SK-N-SH treated with all-trans-retinoic acid at 6 μM for 48 hours (cell line): Measurements from ENCODE around the gene DCXR.
"Not testable (repeated sequence)": the region's sequence is repeated elsewhere in the genome, so short reads cannot be mapped to it uniquely, and the experiment has no call there.

Experiments
- ATAC-seq: fragments of 200-7000 bp; cut with Tn5 transposase; 3 replicates; pipeline ENCODE4 v1.9.1; 2020; ENCODE audit warnings: mild to moderate bottlenecking, moderate library complexity
- ARNTL ChIP-seq: fragments of 450-650 bp; formaldehyde crosslinking; IDR thresholded peaks from 2 replicates; pipeline ENCODE4 v1.5.0; 2020; ENCODE audit warnings: low read depth, mild to moderate bottlenecking, moderate library complexity, borderline replicate concordance
- BACH2 ChIP-seq: fragments of 250-450 bp; sonication (Bioruptor Pico); IDR thresholded peaks from 2 replicates; pipeline ENCODE4 v1.9.0; 2021; ENCODE audit warnings: mild to moderate bottlenecking, borderline replicate concordance
- CSDC2 ChIP-seq: fragments of 250-450 bp; sonication (Bioruptor Pico); IDR thresholded peaks from 2 replicates; pipeline ENCODE4 v1.5.0; 2020; ENCODE audit warnings: mild to moderate bottlenecking, moderate library complexity
- CSRNP3 ChIP-seq: fragments of 250-450 bp; sonication (Bioruptor Pico); IDR thresholded peaks from 2 replicates; pipeline ENCODE4 v1.5.1; 2021; ENCODE audit warnings: mild to moderate bottlenecking, moderate library complexity
- ESRRG ChIP-seq: fragments of 250-450 bp; sonication (Bioruptor Pico); IDR thresholded peaks from 2 replicates; pipeline ENCODE4 v1.6.1; 2021; ENCODE audit warnings: mild to moderate bottlenecking
- GLIS3 ChIP-seq: fragments of 250-450 bp; sonication (Bioruptor Pico); IDR thresholded peaks from 2 replicates; pipeline ENCODE4 v1.5.0; 2020; ENCODE audit warnings: mild to moderate bottlenecking, moderate library complexity
- ISL1 ChIP-seq: fragments of 250-450 bp; sonication (Bioruptor Pico); IDR thresholded peaks from 2 replicates; pipeline ENCODE4 v2.1.2; 2022; ENCODE audit warnings: mild to moderate bottlenecking, moderate library complexity
- OSR1 ChIP-seq: fragments of 250-450 bp; sonication (Bioruptor Pico); IDR thresholded peaks from 2 replicates; pipeline ENCODE4 v1.8.0; 2022; ENCODE audit warnings: moderate library complexity, mild to moderate bottlenecking, inconsistent platforms
- POU6F1 ChIP-seq: fragments of 250-450 bp; sonication (Bioruptor Pico); IDR thresholded peaks from 2 replicates; pipeline ENCODE4 v1.8.0; 2021; ENCODE audit warnings: low read depth, mild to moderate bottlenecking, moderate library complexity, borderline replicate concordance
- PPARA ChIP-seq: fragments of 250-450 bp; sonication (Bioruptor Pico); IDR thresholded peaks from 2 replicates; pipeline ENCODE4 v1.5.0; 2020; ENCODE audit warnings: mild to moderate bottlenecking, borderline replicate concordance
- RARB ChIP-seq: fragments of 250-450 bp; sonication (Bioruptor Pico); IDR thresholded peaks from 2 replicates; pipeline ENCODE4 v1.8.0; 2021; ENCODE audit warnings: mild to moderate bottlenecking, moderate library complexity
- SNAI2 ChIP-seq: fragments of 250-450 bp; sonication (Bioruptor Pico); IDR thresholded peaks from 2 replicates; pipeline ENCODE4 v1.5.0; 2020; ENCODE audit warnings: mild to moderate bottlenecking, moderate library complexity
- TOX ChIP-seq: fragments of 250-450 bp; sonication (Bioruptor Pico); IDR thresholded peaks from 2 replicates; pipeline ENCODE4 v1.8.0; 2021; ENCODE audit warnings: mild to moderate bottlenecking, moderate library complexity, borderline replicate concordance
- TSHZ2 ChIP-seq: fragments of 250-450 bp; sonication (Bioruptor Pico); IDR thresholded peaks from 2 replicates; pipeline ENCODE4 v1.5.0; 2020; ENCODE audit warnings: mild to moderate bottlenecking, moderate library complexity
- ZC3H10 ChIP-seq: fragments of 250-450 bp; sonication (Bioruptor Pico); IDR thresholded peaks from 2 replicates; pipeline ENCODE4 v1.5.1; 2021; ENCODE audit warnings: mild to moderate bottlenecking, moderate library complexity
- ZFP3 ChIP-seq: fragments of 250-450 bp; sonication (Bioruptor Pico); IDR thresholded peaks from 2 replicates; pipeline ENCODE4 v1.5.0; 2020; ENCODE audit warnings: mild to moderate bottlenecking, moderate library complexity
- ZFP30 ChIP-seq: fragments of 450-650 bp; formaldehyde crosslinking; IDR thresholded peaks from 2 replicates; pipeline ENCODE4 v1.5.0; 2022; ENCODE audit warnings: mild to moderate bottlenecking, moderate library complexity
- ZNF565 ChIP-seq: fragments of 450-650 bp; formaldehyde crosslinking; conservative IDR thresholded peaks from 2 replicates; pipeline ENCODE4 v1.5.0; 2020; ENCODE audit warnings: low read depth, mild to moderate bottlenecking, moderate library complexity
- ZNF70 ChIP-seq: fragments of 450-650 bp; formaldehyde crosslinking; IDR thresholded peaks from 2 replicates; pipeline ENCODE4 v1.5.0; 2020; ENCODE audit warnings: mild to moderate bottlenecking, moderate library complexity
- ZNF8 ChIP-seq: fragments of 450-650 bp; formaldehyde crosslinking; IDR thresholded peaks from 2 replicates; pipeline ENCODE4 v1.5.0; 2020; ENCODE audit warnings: mild to moderate bottlenecking, moderate library complexity
- TF ChIP-seq, protein P1 (sequence below): fragments of 250-450 bp; sonication (Bioruptor Pico); IDR thresholded peaks from 2 replicates; pipeline ENCODE4 v1.5.1; 2020; ENCODE audit warnings: low read depth, mild to moderate bottlenecking, moderate library complexity
- TF ChIP-seq, protein P2 (sequence below): fragments of 250-450 bp; sonication (Bioruptor Pico); IDR thresholded peaks from 2 replicates; pipeline ENCODE4 v1.8.0; 2020; ENCODE audit warnings: mild to moderate bottlenecking, moderate library complexity, borderline replicate concordance

DCXR gene

DNA sequence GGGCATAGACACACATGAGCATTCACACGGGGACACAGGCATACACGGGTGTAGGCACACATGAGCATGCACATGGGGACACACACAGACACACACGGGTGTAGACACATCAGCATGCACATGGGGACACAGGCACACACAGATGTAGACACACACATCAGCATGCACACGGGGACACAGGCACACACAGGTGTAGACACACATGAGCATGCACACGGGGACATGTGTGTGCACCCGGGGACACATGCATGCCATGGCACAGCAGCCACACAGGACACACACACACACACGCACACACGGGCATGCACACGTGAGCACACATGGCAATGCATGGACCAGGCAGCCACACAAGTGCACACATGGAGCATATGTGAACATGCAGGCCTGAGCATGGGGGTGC, 5.2 kb upstream of the DCXR start:
- no peak for ATAC-seq
- TF ChIP-seq ESRRG (CRISPR knock-in tag) (no peak), SNAI2 (CRISPR knock-in tag) (no peak), ZFP3 (no peak), GLIS3 (no peak), ZFP30 (CRISPR knock-in tag) (no peak)

GRCh38 chr17:82041144-82041814, 3.8 kb upstream of the DCXR start:
- TF ChIP-seq ARNTL (CRISPR knock-in tag), result no peak
- no peak for TF ChIP-seq ZNF8 (CRISPR knock-in tag)
- TF ChIP-seq SNAI2 (CRISPR knock-in tag), result no peak
- TF ChIP-seq CSRNP3 (CRISPR knock-in tag), result no peak
- no peak for TF ChIP-seq ISL1 (CRISPR knock-in tag)
- TF ChIP-seq PPARA, result no peak
- ATAC-seq, result no peak

GRCh38 chr17:82039695-82040299, 2.3 kb upstream of the DCXR start:
- TF ChIP-seq ZNF565 (CRISPR knock-in tag) (no peak), GLIS3 (no peak), ZNF70 (CRISPR knock-in tag) (no peak), ZFP3 (no peak), CSDC2 (CRISPR knock-in tag) (no peak)

DNA sequence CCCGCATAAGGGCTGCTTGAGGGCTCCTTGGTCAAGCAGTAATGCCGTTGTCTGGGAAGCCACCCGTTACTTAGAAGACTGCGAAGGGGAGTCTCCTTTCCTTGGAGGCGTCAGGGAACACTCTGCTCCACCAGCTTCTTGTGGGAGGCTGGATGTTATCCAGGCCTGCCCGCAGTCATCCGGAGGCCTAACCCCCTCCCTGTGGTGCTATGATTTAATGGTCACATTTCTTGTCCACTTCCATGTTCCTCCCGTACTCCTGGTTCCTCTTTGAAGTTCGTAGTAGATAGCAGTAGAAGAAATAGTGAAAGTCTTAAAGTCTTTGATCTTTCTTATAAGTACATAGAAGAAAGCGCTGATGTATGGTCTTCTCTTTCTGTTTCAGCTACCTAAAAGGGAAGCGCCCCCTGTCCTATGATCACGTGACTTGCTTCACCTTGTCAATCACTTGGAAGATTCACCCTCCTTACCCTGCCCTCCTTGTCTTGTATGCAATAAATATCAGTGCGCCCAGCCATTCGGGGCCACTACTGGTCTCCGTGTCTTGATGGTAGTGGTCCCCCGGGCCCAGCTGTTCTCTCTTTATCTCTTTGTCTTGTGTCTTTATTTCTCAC, 1.4 kb upstream of the DCXR start:
- ATAC-seq, result not testable (repeated sequence)

More at GRCh38 chr17:82039695-82040299, 2.3 kb upstream of the DCXR start:
- ATAC-seq, result no peak

DNA sequence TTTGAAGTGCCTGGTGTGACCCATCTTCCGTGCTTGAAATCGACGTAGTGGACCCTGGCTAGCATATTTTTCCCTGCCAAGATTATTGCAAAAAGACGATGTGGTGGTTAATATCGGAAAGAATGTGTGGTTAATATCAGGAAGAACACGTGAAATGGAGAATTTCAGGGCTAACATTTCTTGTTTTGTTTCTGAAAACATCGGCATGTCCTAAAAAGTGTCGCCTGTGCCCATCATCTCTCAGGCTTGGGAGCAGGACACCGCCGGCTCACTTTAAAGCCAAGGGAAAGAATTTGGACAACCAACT, 345 bp upstream of the DCXR start:
- ATAC-seq, result no peak
- TF ChIP-seq TOX (CRISPR knock-in tag) (no peak), ZC3H10 (CRISPR knock-in tag) (no peak), ZNF70 (CRISPR knock-in tag) (no peak), OSR1 (no peak), RARB (CRISPR knock-in tag) (no peak), TSHZ2 (no peak), ZNF8 (CRISPR knock-in tag) (no peak), ZNF565 (CRISPR knock-in tag) (no peak), ESRRG (CRISPR knock-in tag) (no peak), ARNTL (CRISPR knock-in tag) (no peak), POU6F1 (CRISPR knock-in tag) (no peak), ZFP3 (no peak), ZFP30 (CRISPR knock-in tag) (no peak), SNAI2 (CRISPR knock-in tag) (no peak), BACH2 (CRISPR knock-in tag) (no peak), ISL1 (CRISPR knock-in tag) (no peak)
- TF ChIP-seq, protein P1, sequence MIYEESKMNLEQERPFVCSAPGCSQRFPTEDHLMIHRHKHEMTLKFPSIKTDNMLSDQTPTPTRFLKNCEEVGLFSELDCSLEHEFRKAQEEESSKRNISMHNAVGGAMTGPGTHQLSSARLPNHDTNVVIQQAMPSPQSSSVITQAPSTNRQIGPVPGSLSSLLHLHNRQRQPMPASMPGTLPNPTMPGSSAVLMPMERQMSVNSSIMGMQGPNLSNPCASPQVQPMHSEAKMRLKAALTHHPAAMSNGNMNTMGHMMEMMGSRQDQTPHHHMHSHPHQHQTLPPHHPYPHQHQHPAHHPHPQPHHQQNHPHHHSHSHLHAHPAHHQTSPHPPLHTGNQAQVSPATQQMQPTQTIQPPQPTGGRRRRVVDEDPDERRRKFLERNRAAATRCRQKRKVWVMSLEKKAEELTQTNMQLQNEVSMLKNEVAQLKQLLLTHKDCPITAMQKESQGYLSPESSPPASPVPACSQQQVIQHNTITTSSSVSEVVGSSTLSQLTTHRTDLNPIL (CRISPR knock-in tag), result no peak
- TF ChIP-seq, protein P2, sequence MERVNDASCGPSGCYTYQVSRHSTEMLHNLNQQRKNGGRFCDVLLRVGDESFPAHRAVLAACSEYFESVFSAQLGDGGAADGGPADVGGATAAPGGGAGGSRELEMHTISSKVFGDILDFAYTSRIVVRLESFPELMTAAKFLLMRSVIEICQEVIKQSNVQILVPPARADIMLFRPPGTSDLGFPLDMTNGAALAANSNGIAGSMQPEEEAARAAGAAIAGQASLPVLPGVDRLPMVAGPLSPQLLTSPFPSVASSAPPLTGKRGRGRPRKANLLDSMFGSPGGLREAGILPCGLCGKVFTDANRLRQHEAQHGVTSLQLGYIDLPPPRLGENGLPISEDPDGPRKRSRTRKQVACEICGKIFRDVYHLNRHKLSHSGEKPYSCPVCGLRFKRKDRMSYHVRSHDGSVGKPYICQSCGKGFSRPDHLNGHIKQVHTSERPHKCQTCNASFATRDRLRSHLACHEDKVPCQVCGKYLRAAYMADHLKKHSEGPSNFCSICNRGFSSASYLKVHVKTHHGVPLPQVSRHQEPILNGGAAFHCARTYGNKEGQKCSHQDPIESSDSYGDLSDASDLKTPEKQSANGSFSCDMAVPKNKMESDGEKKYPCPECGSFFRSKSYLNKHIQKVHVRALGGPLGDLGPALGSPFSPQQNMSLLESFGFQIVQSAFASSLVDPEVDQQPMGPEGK, result no peak
